GM23338 (cell line): ENCODE data around the gene OR1N2. TPM values are rescaled to one million over a fixed set of nuclear protein-coding genes. Genes with fewer than 3 reads are reported as not detected.

ENCODE experiments used
- ATAC-seq: fragments of 200-7000 bp; cut with Tn5 transposase; 3 replicates; pipeline ENCODE4 v1.9.1; 2020
- DNase-seq: peaks from one replicate; pipeline ENCODE4 v3.0.0-alpha.2; 2015; ENCODE audit warnings: low spot score
- H2AFZ ChIP-seq: fragments of 200-600 bp; sonication (generic); 2 replicates; pipeline ENCODE4 v1.8.0; 2016; ENCODE audit warnings: antibody characterized with exemption, mild to moderate bottlenecking, moderate library complexity
- H3F3A ChIP-seq: fragments of 200-600 bp; sonication (generic); replicated peaks from 2 replicates; pipeline ENCODE4 v1.8.0; 2017; ENCODE audit warnings: antibody characterized with exemption, mixed run types, low read depth
- H3K27ac ChIP-seq: fragments of 200-600 bp; sonication (generic); 2 replicates; pipeline ENCODE4 v1.6.1; 2016; ENCODE audit warnings: low read depth
- H3K27me3 ChIP-seq: fragments of 200-600 bp; sonication (generic); 2 replicates; pipeline ENCODE4 v1.8.0; 2016; ENCODE audit warnings: mild to moderate bottlenecking, mixed run types, moderate library complexity; ENCODE audit not compliant: insufficient read depth
- H3K36me3 ChIP-seq: fragments of 200-600 bp; sonication (generic); 2 replicates; pipeline ENCODE4 v1.8.0; 2016; ENCODE audit warnings: mild to moderate bottlenecking; ENCODE audit not compliant: insufficient read depth
- H3K4me1 ChIP-seq: fragments of 200-600 bp; sonication (generic); 2 replicates; pipeline ENCODE4 v1.8.0; 2016; ENCODE audit warnings: mild to moderate bottlenecking, moderate library complexity; ENCODE audit not compliant: insufficient read depth
- H3K4me2 ChIP-seq: fragments of 200-600 bp; sonication (generic); 2 replicates; pipeline ENCODE4 v1.7.1; 2017; ENCODE audit warnings: mixed run types
- H3K4me3 ChIP-seq: fragments of 200-600 bp; sonication (generic); 2 replicates; pipeline ENCODE4 v1.6.1; 2016; ENCODE audit warnings: mixed run types
- H3K79me2 ChIP-seq: fragments of 200-600 bp; sonication (generic); replicated peaks from 2 replicates; pipeline ENCODE4 v1.8.0; 2017; ENCODE audit warnings: mild to moderate bottlenecking; ENCODE audit not compliant: insufficient read depth
- H3K9me2 ChIP-seq: fragments of 200-600 bp; sonication (generic); 2 replicates; pipeline ENCODE4 v1.8.0; 2017; ENCODE audit not compliant: insufficient read depth
- H4K20me1 ChIP-seq: fragments of 200-600 bp; sonication (generic); replicated peaks from 2 replicates; pipeline ENCODE4 v1.8.0; 2017; ENCODE audit warnings: mild to moderate bottlenecking; ENCODE audit not compliant: insufficient read depth
- H3K27ac Mint-ChIP-seq: 2 replicates; pipeline ENCODE4 v1.8.0; 2020; ENCODE audit warnings: inconsistent platforms, mild to moderate bottlenecking, moderate library complexity, mixed read lengths
- H3K27me3 Mint-ChIP-seq: 3 replicates; pipeline ENCODE4 v1.8.0; 2022; ENCODE audit warnings: low read depth, mild to moderate bottlenecking, moderate library complexity, mixed read lengths, inconsistent platforms; ENCODE audit not compliant: insufficient read depth, poor library complexity
- H3K36me3 Mint-ChIP-seq: 3 replicates; pipeline ENCODE4 v1.8.0; 2021; ENCODE audit warnings: low read depth, mild to moderate bottlenecking, inconsistent platforms, moderate library complexity, mixed read lengths
- H3K4me1 Mint-ChIP-seq: 3 replicates; pipeline ENCODE4 v1.8.0; 2020; ENCODE audit warnings: mild to moderate bottlenecking, inconsistent platforms, mixed read lengths
- H3K4me3 Mint-ChIP-seq: 3 replicates; pipeline ENCODE4 v1.8.0; 2021; ENCODE audit warnings: moderate library complexity, mild to moderate bottlenecking, inconsistent platforms, mixed read lengths
- H3K9me3 Mint-ChIP-seq: 3 replicates; pipeline ENCODE4 v1.8.0; 2020; ENCODE audit warnings: moderate library complexity, mild to moderate bottlenecking, inconsistent platforms, mixed read lengths
- CREB1 ChIP-seq: fragments of 250-450 bp; sonication (Bioruptor Pico); IDR thresholded peaks from 2 replicates; pipeline ENCODE4 v1.5.0; 2020; ENCODE audit warnings: low read depth, mild to moderate bottlenecking, moderate library complexity
- CTCF ChIP-seq, 2 experiments: fragments of 200-600 bp in 1 of 2; sonication (generic) in 1 of 2; conservative IDR thresholded peaks; 2 replicates each; pipeline versions ENCODE4 v1.5.1 to v1.6.1; 2016 to 2017; ENCODE audit warnings: antibody characterized with exemption in 2 of 2, low read depth in 2 of 2, mild to moderate bottlenecking in 2 of 2, moderate library complexity in 1 of 2
- EZH2 ChIP-seq: fragments of 200-600 bp; sonication (generic); IDR thresholded peaks from one replicate; pipeline ENCODE4 v1.8.0; 2017; ENCODE audit warnings: antibody characterized with exemption, mild to moderate bottlenecking, low read depth; ENCODE audit not compliant: unreplicated experiment
- EZH2phosphoT487 ChIP-seq: fragments of 200-600 bp; sonication (generic); IDR thresholded peaks from one replicate; pipeline ENCODE4 v1.8.1; 2018; ENCODE audit warnings: antibody characterized with exemption; ENCODE audit not compliant: unreplicated experiment
- NANOG ChIP-seq: IDR thresholded peaks from 2 replicates; pipeline ENCODE4 v1.6.1; 2016; ENCODE audit warnings: antibody characterized with exemption, borderline replicate concordance
- POLR2AphosphoS5 ChIP-seq: IDR thresholded peaks from 2 replicates; pipeline ENCODE4 v1.6.1; 2016; ENCODE audit warnings: antibody characterized with exemption, low read depth
- STAT1 ChIP-seq: IDR thresholded peaks from one replicate; pipeline ENCODE4 v1.6.1; 2016; ENCODE audit warnings: antibody characterized with exemption; ENCODE audit not compliant: unreplicated experiment
- ZNF114 ChIP-seq: fragments of 250-450 bp; sonication (Bioruptor Pico); IDR thresholded peaks from 2 replicates; pipeline ENCODE4 v1.5.0; 2020; ENCODE audit warnings: mild to moderate bottlenecking, moderate library complexity
- ZNF331 ChIP-seq: fragments of 250-450 bp; sonication (Bioruptor Pico); IDR thresholded peaks from 2 replicates; pipeline ENCODE4 v1.5.0; 2020; ENCODE audit warnings: low read depth, mild to moderate bottlenecking, moderate library complexity
- ZNF462 ChIP-seq: fragments of 250-450 bp; sonication (Bioruptor Pico); IDR thresholded peaks from 2 replicates; pipeline ENCODE4 v1.5.0; 2020; ENCODE audit warnings: mild to moderate bottlenecking, moderate library complexity
- polyA plus RNA-seq: library from polyadenylated mRNA; unstranded; fragments of >200 nt; fragmentation: Nextera tagmentation; extraction: Ambion mirVana; gene quantifications from 2 replicates; pipeline ENCODE4 v1.2.1, GENCODE V29; 2016
- total RNA-seq: library from RNA; depleted of rRNA; stranded (reverse); fragments of >200 nt; shearing (Covaris generic); gene quantifications from 2 replicates; pipeline ENCODE4 v1.2.3, GENCODE V29; 2014
- TF ChIP-seq, protein P1 (sequence below): IDR thresholded peaks from 2 replicates; pipeline ENCODE4 v1.6.1; 2016; ENCODE audit warnings: antibody characterized with exemption

OR1N2 gene
- total and polyA plus RNA-seq, 2 experiments from 2014 or later: not detected

- TF ChIP-seq CTCF (conservative IDR thresholded peaks at IDR 0.05; ENCODE audit: low read depth in 2 of 2): no peak
- TF ChIP-seq CREB1 (CRISPR knock-in tag): no peak
- no peak for TF ChIP-seq POLR2AphosphoS5
- no peak for TF ChIP-seq STAT1
- no peak for TF ChIP-seq NANOG
Measured at GRCh38 chr9:122551371-122551770, 1.5 kb upstream of the OR1N2 start (continued).

DNA sequence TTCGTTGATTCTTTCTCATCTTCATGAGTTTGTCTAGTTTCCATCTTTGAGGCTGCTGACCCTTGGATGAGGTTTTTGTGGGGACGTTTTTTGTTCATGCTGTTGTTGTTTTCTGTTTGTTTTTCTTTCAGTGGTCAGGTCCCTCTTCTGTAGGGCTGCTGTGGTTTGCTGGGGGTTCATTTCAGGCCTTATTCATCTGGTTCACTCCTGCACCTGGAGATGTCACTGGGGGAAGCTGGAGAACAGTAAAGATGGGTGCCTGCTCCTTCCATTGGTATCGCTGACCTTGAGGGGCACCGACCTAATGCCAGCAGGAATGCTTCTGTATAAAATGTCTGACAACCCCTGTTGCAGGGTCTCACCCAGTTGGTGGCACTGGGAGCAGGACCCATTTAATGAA is 8.5 kb downstream of the OR1N2 start:
- Mint-ChIP-seq H3K4me1 (no peaks in the 10 kb centered on the region), H3K4me3 (no peak overlapping the region), H3K9me3 (peaks cover 79% of the 10 kb centered on the region)

More for the DNA sequence above, 8.5 kb downstream of the OR1N2 start:
- H3K27me3 Mint-ChIP-seq: no peaks in the 10 kb centered on the region
- no peak for DNase-seq
- Histone ChIP-seq H3K79me2 (no peaks in the 10 kb centered on the region), H3K27me3 (0 out of 2 replicates have a peak, but pooled peaks cover 8% of the 10 kb centered on the region), H3F3A (no peaks in the 10 kb centered on the region), H3K36me3 (no peaks in the 10 kb centered on the region), H3K27ac (no peak overlapping the region), H3K9me2 (no peaks in the 10 kb centered on the region), H3K4me2 (no peak overlapping the region), H4K20me1 (no peaks in the 10 kb centered on the region), H2AFZ (no peak overlapping the region), H3K4me3 (no peak overlapping the region), H3K4me1 (no peaks in the 10 kb centered on the region)
- no peak overlapping the region for H3K27ac Mint-ChIP-seq
- H3K36me3 Mint-ChIP-seq: peaks cover 12% of the 10 kb centered on the region
- ATAC-seq: no peak
- TF ChIP-seq ZNF462: no peak
- TF ChIP-seq, protein P1, sequence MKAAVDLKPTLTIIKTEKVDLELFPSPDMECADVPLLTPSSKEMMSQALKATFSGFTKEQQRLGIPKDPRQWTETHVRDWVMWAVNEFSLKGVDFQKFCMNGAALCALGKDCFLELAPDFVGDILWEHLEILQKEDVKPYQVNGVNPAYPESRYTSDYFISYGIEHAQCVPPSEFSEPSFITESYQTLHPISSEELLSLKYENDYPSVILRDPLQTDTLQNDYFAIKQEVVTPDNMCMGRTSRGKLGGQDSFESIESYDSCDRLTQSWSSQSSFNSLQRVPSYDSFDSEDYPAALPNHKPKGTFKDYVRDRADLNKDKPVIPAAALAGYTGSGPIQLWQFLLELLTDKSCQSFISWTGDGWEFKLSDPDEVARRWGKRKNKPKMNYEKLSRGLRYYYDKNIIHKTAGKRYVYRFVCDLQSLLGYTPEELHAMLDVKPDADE: no peak
- no peak for TF ChIP-seq CTCF (conservative IDR thresholded peaks at IDR 0.05; ENCODE audit: low read depth in 2 of 2)
- no peak for TF ChIP-seq NANOG
- TF ChIP-seq EZH2: no peak
- TF ChIP-seq ZNF114 (CRISPR knock-in tag): no peak
- no peak for TF ChIP-seq CREB1 (CRISPR knock-in tag)
- TF ChIP-seq EZH2phosphoT487: no peak
- no peak for TF ChIP-seq STAT1
- TF ChIP-seq ZNF331 (CRISPR knock-in tag): no peak
